Measurements from ENCODE around the gene C14orf132.
"Not testable (repeated sequence)": the region's sequence is repeated elsewhere in the genome, so short reads cannot be mapped to it uniquely, and the experiment has no call there.

The C14orf132 gene
- total RNA-seq: 0.13 to 9.7 (median 0.83) reads per million in 9 experiments

DNA sequence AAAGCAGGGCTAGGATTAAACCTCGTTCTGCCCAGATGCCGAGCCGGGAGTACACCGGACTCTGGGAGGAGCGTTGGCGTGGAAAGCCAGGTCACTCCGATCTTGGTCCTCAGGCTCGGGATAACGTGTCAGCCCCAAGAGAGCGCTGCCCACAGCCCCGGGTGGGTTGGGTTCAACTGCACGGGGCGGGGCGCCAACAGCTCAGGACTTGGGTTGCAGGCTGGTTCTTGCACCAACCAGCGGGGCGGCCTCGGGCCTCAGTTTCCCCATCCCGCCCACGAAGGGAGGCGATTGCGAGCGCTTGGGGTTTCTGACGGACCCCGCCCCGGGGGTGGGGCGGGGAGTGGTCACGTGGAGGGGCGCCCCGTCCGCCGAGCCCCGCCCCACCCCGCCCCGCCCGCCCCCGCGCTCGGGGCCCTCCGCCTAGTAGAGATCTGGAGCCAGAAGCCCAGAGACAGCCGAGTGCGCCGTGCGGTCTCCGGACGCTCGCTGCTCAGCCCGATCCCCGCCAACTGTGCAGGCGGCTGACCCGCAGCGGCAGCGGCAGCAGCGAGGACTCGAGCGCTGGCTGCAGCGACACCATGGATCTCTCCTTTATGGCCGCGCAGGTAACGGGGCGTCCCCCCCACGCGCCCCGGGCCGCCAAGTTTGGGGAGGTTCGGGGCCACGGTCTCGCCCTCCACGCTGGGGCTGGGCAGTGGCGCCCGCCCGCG, at the start of gene C14orf132:
Gene C14orf132 (plus strand): TSS at position 443 of the 713 bp plus-strand sequence. CDS start 139 bp downstream, at position 582.
- DNase-seq: no peak
- H3K4me1 Mint-ChIP-seq (ENCODE audit: low read depth in 2 of 2): peaks cover 4 to 7% of the 10 kb centered on the region in 2 donors
- peaks cover 46 to 92% of the 10 kb centered on the region in 2 donors for H3K27me3 Mint-ChIP-seq
- H3K27ac Mint-ChIP-seq: no peak within 1 kb of the TSS
- no peak for ATAC-seq (replicated peaks)
- H3K4me3 Mint-ChIP-seq: peak within 1 kb of the TSS; percentile 66 to 68
- no peaks in the 10 kb centered on the region for H3K36me3 Mint-ChIP-seq (ENCODE audit: insufficient read depth)
- H3K9me3 Mint-ChIP-seq: no peaks in the 10 kb centered on the region

DNA sequence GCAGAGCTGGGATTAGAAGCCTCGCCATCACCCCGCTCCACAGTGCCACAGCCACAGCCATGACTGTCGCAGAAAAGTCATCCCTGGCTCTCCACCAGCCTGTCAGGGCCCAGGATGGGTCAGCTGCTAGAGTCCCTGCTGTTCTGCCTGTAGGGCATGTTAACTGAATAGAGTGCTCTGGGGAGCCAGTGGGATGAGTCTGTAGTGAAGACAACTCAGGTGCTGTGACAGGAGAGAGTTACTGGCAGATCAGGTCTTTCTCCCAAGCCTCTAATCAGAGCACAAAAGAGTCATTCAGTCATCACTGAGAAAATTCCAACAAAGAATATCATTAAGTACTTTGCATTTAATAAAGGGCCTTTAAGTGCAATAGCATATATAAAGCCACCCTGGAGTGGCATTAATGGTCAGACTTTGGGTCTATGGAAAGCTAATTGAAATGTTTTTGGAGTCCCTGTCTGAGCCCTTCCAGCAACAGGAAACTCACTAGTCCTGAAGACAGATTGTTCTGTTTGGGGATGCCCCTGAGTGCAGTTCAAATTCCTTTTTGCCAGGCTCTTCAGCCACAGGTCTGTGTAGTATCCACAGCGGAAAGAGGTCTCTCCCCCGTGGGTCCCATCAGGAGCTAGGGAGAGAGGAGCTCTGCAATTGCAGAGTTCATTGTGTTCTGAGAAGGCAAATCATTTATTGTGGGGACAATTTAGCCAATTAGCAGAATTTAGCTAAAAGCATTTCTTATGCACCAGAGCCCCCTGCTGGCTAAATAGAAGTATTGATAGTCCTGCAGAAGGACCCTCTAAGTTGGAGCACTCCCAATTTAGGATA, 45.2 kb upstream of the C14orf132 start:
- peak; percentile 2 to 16 (median 13) for DNase-seq
- no peaks in the 10 kb centered on the region for H3K36me3 Mint-ChIP-seq (ENCODE audit: insufficient read depth)
- H3K4me3 Mint-ChIP-seq: no peak overlapping the region
- H3K4me1 Mint-ChIP-seq (ENCODE audit: low read depth in 2 of 2): no peaks in the 10 kb centered on the region
- no peak for ATAC-seq (replicated peaks)
- H3K27me3 Mint-ChIP-seq: peaks cover 38 to 61% of the 10 kb centered on the region in 2 donors
- H3K27ac Mint-ChIP-seq: no peak overlapping the region
- H3K9me3 Mint-ChIP-seq: peaks cover 5 to 11% of the 10 kb centered on the region in 2 donors

DNA sequence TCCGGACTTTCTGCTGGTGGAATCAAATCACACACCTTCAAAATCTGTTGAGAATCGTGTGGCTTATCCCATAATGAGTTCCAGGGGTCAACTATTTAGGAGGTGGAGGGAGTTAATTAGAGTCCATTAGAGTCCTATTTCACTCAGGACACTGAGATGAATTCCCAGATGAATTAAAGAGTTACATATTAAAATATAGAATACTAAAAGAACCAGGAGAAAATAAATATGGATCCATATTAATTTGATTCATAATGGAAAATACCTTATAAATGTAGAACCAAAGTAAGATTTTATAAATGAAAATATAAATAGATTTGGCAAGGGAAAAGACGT, 44.6 kb upstream of the C14orf132 start:
- ATAC-seq (replicated peaks) (no peak), DNase-seq (no peak)
- Mint-ChIP-seq H3K9me3 (peaks cover 5 to 11% of the 10 kb centered on the region in 2 donors), H3K4me1 (ENCODE audit: low read depth in 2 of 2) (no peaks in the 10 kb centered on the region), H3K27ac (no peak overlapping the region), H3K27me3 (peaks cover 38 to 61% of the 10 kb centered on the region in 2 donors), H3K36me3 (ENCODE audit: insufficient read depth) (no peaks in the 10 kb centered on the region), H3K4me3 (no peak overlapping the region)

DNA sequence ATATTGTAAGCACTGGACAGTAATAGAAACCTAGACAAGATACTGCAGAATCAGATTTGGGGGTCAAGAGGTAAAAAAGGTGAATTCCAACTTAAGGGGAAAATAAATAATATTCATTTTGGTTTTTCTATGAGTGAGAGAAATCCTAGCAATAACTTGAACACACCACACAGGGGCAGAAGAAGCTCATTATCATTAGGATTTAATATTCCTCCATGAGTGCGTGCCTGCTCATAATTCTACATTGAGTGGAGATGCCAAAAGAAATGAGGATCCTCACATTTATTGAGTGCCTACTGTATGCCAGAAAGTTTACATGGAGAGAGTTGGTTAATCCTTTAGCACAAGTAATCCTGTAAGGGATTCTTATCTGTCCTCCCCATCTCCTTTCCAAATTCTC, 40.5 kb upstream of the C14orf132 start:
- H3K9me3 Mint-ChIP-seq: peaks cover 0 to 7% of the 10 kb centered on the region in 2 donors
- peaks cover 57 to 82% of the 10 kb centered on the region in 2 donors for H3K27me3 Mint-ChIP-seq
- no peak overlapping the region for H3K4me3 Mint-ChIP-seq
- DNase-seq: no peak
- no peaks in the 10 kb centered on the region for H3K4me1 Mint-ChIP-seq (ENCODE audit: low read depth in 2 of 2)
- no peaks in the 10 kb centered on the region for H3K36me3 Mint-ChIP-seq (ENCODE audit: insufficient read depth)
- no peak overlapping the region for H3K27ac Mint-ChIP-seq
- ATAC-seq (replicated peaks): no peak

DNA sequence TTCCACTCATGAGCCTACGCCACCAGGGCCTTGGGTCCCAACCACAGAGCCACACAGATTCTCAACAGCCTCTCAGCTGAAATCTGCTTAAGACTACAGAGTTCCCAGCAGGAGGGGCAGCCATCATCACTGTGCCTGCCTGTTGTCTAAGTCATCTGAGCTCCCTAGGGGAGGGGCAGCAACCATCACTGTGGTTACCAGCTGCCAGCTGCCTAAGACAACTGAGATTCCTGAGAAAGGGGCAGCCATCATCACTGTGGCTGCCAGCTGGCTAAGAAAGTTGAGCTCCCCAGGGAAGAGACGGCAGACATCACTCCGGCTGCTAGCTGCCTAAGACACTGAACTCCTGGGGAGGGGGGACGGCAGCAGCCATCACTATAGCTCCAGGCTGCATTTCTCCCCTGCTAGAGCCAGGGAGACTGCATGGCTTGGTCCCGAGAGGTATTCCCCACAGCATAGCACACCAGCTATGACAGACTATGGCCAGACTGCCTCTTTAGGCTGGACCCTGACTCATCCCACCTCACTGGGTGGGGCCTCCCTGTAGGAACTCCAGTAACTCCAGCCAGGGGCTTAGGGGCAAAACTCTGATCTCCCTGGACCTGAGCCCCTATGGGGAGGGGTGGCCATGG, 37.2 kb upstream of the C14orf132 start:
- Mint-ChIP-seq H3K27me3 (peaks cover 66 to 97% of the 10 kb centered on the region in 2 donors), H3K27ac (no peak overlapping the region), H3K36me3 (ENCODE audit: insufficient read depth) (no peaks in the 10 kb centered on the region), H3K4me1 (ENCODE audit: low read depth in 2 of 2) (no peaks in the 10 kb centered on the region), H3K9me3 (peaks cover 7 to 12% of the 10 kb centered on the region in 2 donors), H3K4me3 (no peak overlapping the region)
- ATAC-seq (replicated peaks) (no peak), DNase-seq (no peak)

DNA sequence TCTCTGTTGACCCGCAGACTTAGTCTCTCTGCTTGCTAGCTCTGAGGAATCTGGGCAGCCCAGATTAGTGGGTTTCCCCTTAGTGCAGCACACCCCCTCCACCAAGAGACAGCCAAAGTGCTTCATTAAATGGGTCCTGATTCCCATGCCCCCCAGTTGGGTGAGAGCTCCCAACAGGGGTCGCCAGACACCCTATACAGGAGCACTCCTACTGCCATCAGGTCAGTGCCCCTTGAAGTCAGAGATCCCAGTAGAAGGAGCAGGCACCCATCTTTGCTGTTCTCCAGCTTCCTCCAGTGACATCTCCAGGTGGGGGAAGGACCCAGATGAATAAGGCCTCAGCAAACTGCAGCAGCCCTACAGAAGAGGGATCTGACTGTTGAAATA, 36.7 kb upstream of the C14orf132 start:
- no peaks in the 10 kb centered on the region for H3K4me1 Mint-ChIP-seq (ENCODE audit: low read depth in 2 of 2)
- no peak overlapping the region for H3K27ac Mint-ChIP-seq
- peaks cover 7 to 12% of the 10 kb centered on the region in 2 donors for H3K9me3 Mint-ChIP-seq
- DNase-seq (no peak), ATAC-seq (replicated peaks) (no peak)
- no peak overlapping the region for H3K4me3 Mint-ChIP-seq
- H3K36me3 Mint-ChIP-seq (ENCODE audit: insufficient read depth): no peaks in the 10 kb centered on the region
- peaks cover 61 to 92% of the 10 kb centered on the region in 2 donors for H3K27me3 Mint-ChIP-seq

DNA sequence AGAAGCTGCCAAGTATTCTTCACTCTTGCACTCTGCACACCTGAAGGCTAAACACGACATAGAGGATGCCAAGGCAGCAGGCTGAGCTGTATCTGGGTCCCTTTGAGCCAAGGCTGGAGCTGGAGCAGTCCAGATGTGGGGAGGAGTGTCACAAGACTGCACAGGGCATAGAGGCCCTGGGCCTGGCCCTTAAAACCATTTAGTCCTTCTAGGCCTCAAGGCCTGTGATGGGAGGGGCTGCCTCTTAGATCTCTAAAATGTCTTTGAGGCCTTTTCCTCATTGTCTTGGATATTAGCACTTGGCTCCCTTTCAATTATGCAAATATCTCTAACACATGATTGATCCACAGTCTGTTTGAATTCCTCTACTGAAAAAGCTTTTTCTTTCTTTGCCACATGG, 28.0 kb upstream of the C14orf132 start:
- Mint-ChIP-seq H3K27me3 (peaks cover 0 to 6% of the 10 kb centered on the region in 2 donors), H3K4me1 (ENCODE audit: low read depth in 2 of 2) (no peaks in the 10 kb centered on the region), H3K27ac (no peak overlapping the region), H3K36me3 (ENCODE audit: insufficient read depth) (no peaks in the 10 kb centered on the region), H3K4me3 (no peak overlapping the region), H3K9me3 (peaks cover 9 to 10% of the 10 kb centered on the region in 2 donors)
- no peak for DNase-seq
- ATAC-seq (replicated peaks): no peak

DNA sequence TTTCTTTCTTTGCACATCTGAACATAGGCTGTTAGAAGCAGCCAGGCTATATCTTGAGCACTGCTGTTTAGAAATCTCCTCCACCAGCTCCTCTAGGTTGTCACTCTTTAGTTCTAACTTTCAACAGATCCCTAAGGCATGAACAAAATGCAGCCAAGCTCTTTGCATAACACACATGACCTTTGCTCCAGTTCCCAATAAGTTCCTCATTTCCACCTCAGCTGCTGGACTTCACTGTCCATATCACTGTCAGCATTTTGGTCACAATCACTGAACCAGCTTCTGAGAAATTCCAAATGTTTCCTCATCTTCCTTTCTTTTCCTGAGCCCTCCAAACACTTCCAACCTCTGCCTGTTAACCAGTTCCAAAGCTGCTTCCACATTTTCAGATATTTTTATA, 27.6 kb upstream of the C14orf132 start:
- ATAC-seq (replicated peaks): no peak
- Mint-ChIP-seq H3K4me1 (ENCODE audit: low read depth in 2 of 2) (no peaks in the 10 kb centered on the region), H3K4me3 (no peak overlapping the region), H3K36me3 (ENCODE audit: insufficient read depth) (no peaks in the 10 kb centered on the region), H3K27ac (no peak overlapping the region), H3K9me3 (peaks cover 9 to 10% of the 10 kb centered on the region in 2 donors), H3K27me3 (peaks cover 0 to 3% of the 10 kb centered on the region in 2 donors)
- DNase-seq: no peak

DNA sequence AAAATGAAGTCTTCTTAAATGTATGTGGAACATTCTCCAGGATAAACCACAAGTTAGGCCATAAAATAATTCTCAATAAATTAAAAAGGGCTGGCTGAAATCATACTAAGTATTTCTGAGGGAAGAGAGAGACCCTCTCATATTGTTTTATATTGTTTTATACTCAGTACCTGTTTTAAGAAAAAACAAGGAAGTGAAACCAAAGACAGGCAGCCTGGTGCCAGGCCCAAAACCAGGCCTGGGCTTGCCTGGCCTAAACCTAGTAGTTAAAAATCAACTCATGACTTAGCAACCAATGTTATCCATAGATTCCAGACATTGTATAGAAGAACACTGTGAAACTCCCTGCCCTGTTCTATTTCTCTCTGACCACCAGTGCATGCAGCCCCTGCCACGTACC, 26.4 kb upstream of the C14orf132 start:
- not testable (repeated sequence) for DNase-seq; H3K4me1 Mint-ChIP-seq (ENCODE audit: low read depth in 2 of 2); H3K36me3 Mint-ChIP-seq (ENCODE audit: insufficient read depth); H3K9me3 Mint-ChIP-seq; H3K27ac Mint-ChIP-seq; H3K4me3 Mint-ChIP-seq; ATAC-seq (replicated peaks)
- H3K27me3 Mint-ChIP-seq: peaks cover 11 to 13% of the 10 kb centered on the region in 2 donors

DNA sequence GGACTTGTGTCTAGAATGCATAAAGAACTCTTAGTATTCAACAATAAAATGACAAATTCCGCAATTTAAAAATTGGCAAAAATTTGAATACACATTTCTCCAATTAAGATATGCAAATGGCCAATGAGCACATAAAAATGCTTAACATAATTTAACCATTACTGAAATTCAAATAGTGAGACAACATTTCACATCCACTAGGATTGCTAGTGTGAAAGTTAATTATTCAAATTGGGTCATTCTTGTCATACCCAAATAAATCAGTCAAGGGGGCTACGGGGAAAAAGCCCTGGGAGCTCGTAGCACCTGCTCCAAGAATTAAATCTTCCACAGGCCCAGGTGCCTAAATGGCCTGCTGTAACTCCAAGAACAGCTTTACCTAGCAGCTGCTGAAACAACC, 25.0 kb upstream of the C14orf132 start:
- no peak overlapping the region for H3K4me3 Mint-ChIP-seq
- ATAC-seq (replicated peaks) (no peak), DNase-seq (no peak)
- no peak overlapping the region for H3K27ac Mint-ChIP-seq
- no peaks in the 10 kb centered on the region for H3K36me3 Mint-ChIP-seq (ENCODE audit: insufficient read depth)
- H3K27me3 Mint-ChIP-seq: peaks cover 25% of the 10 kb centered on the region in 2 donors
- no peaks in the 10 kb centered on the region for H3K4me1 Mint-ChIP-seq (ENCODE audit: low read depth in 2 of 2)
- peaks cover 9 to 10% of the 10 kb centered on the region in 2 donors for H3K9me3 Mint-ChIP-seq

DNA sequence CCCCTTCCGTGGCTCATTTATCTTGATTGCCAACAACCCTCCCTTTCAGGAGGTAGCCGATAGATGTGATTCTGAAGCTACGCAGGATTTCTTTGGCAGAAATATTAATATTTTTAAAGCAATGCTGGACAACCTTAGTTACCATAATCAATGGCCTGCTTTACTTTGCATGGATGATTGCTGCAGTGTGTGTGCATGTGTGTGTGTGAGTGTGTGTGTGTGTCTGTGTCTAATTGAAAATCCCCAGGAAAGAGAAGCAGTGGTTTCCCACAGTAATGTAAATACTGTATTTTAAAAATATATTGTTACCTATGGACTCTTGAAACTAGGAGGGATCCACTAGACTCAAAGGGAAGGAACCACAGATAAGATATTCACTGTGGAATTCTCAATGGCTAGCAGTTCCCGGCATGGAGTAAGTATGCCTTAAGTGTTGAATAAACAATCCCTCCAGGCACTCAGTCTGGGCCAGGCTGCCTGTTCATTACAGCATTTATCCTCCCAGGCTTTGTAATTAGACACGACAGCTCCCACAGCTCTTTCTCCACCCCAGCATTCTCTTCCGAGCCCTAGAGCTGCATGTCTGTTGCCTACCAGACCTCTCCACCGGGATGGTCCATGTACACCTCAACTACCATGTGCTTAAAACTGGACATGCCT, 22.5 kb upstream of the C14orf132 start:
- DNase-seq: no peak
- Mint-ChIP-seq H3K4me3 (no peak overlapping the region), H3K27ac (no peak overlapping the region)

DNA sequence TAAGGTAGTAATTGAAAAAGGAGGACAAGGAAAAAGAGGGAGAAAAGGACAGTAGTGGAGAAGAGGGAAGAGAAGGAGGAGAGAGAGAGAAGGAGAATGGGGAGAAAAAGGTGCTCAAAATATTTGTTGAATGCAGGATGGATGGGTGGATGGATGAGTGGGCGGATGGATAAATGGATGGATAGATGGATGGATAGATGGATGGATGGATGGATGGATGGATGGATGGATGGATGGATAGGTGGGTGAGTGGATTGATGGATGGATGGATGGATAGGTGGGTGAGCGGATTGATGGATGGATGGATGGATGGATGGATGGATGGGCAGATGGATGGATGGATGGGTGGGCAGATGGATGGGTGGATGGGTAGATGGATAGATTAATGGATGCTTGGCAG, 21.3 kb upstream of the C14orf132 start:
- H3K36me3 Mint-ChIP-seq (ENCODE audit: insufficient read depth): no peaks in the 10 kb centered on the region
- H3K9me3 Mint-ChIP-seq: no peaks in the 10 kb centered on the region
- no peak for ATAC-seq (replicated peaks)
- no peak for DNase-seq
- peaks cover 44 to 45% of the 10 kb centered on the region in 2 donors for H3K27me3 Mint-ChIP-seq
- H3K4me1 Mint-ChIP-seq (ENCODE audit: low read depth in 2 of 2): no peaks in the 10 kb centered on the region
- H3K27ac Mint-ChIP-seq: no peak overlapping the region
- no peak overlapping the region for H3K4me3 Mint-ChIP-seq

More for the DNA sequence above, 22.5 kb upstream of the C14orf132 start:
- peaks cover 38 to 44% of the 10 kb centered on the region in 2 donors for H3K27me3 Mint-ChIP-seq
- H3K9me3 Mint-ChIP-seq: peaks cover 0 to 5% of the 10 kb centered on the region in 2 donors
- ATAC-seq (replicated peaks): no peak
- no peaks in the 10 kb centered on the region for H3K36me3 Mint-ChIP-seq (ENCODE audit: insufficient read depth)
- no peaks in the 10 kb centered on the region for H3K4me1 Mint-ChIP-seq (ENCODE audit: low read depth in 2 of 2)
